Heart left ventricle (tissue), 13 donors: ENCODE results near the gene LRMDA.

Source experiments
- CTCF ChIP-seq, 12 donors: fragments of 200-600 bp; sonication (generic) in 4 of 12; IDR thresholded peaks; one replicate each; pipeline versions ENCODE4 v1.5.0 to v1.8.0; 2018 to 2022; ENCODE audit warnings: antibody characterized with exemption in 12 of 12, mild to moderate bottlenecking in 5 of 12
- POLR2A ChIP-seq, 2 donors: fragments of 450-650 bp; IDR thresholded peaks; one replicate each; pipeline ENCODE4 v1.6.1; 2017; ENCODE audit warnings: antibody characterized with exemption in 2 of 2, mild to moderate bottlenecking in 2 of 2, moderate library complexity in 2 of 2
- donor health status: ischemic (EF 13 %, LVEDD 7.1; RV severe dilation, severe dysfunction).
- donor health status: DM: no; HTN: yes; CAD: no.
- donor health status: DM: no; HTN: no; CAD: no.
- donor health status: ischemic (EF 25% LVEDD 6.9; RV normal size, moderate dysfunction).
- donor health status: ischemic (EF 25% LVEDD 5.7; RV mildly dilated, moderate dysfunction).
- donor health status: ischemic (EF 35%, LVEDD 5.7; RV mildly dilated, moderate dysfunction).
- donor health status: nonischemic (EF 11% LVEDD 7.7; RV severe dilation, severe dysfunction).
- donor health status: DM: yes; HTN: yes; CAD: no.
- donor health status: PGD.
- donor health status: ischemic (EF 29% LVEDD 5.4; RV normal size, mild dysfunction).
- donor health status: nonischemic (EF 23%, LVEDD 6.1; RV moderate dilation, normal function).

GRCh38 chr10:76265441-76266113 lies 834.2 kb downstream of the LRMDA start:
- TF ChIP-seq CTCF (IDR thresholded peaks at IDR 0.05) = no peak
- no peak for TF ChIP-seq POLR2A (IDR thresholded peaks at IDR 0.05)
